Activated CD8-positive, alpha-beta memory T cell treated with anti-CD3 and anti-CD28 coated beads for 36 hours (primary cell): ENCODE data around the gene GFOD2. TPM values are rescaled to one million over a fixed set of nuclear protein-coding genes. Genes with fewer than 3 reads are reported as not detected.
"Not testable (repeated sequence)": the region's sequence is repeated elsewhere in the genome, so short reads cannot be mapped to it uniquely, and the experiment has no call there.

ENCODE experiments used
- CTCF ChIA-PET: fragments of 350-600 bp; sonication (Branson Sonifier 250); formaldehyde crosslinking; loops from one replicate; lab custom pipeline; 2021; ENCODE audit warnings: antibody characterized with exemption; lab: Charles Lee
- POLR2A ChIA-PET: fragments of 350-600 bp; sonication (Branson Sonifier 250); formaldehyde crosslinking; loops from one replicate; lab custom pipeline; 2021; ENCODE audit warnings: antibody characterized with exemption; lab: Charles Lee
- total RNA-seq, 2 experiments: library from RNA; stranded (reverse); gene quantifications; one replicate each; pipeline ENCODE4 v1.2.3, GENCODE V29; 2021

Gene GFOD2
- total RNA-seq, 2 experiments from 2014 or later = 19.1 to 22.9 TPM

DNA sequence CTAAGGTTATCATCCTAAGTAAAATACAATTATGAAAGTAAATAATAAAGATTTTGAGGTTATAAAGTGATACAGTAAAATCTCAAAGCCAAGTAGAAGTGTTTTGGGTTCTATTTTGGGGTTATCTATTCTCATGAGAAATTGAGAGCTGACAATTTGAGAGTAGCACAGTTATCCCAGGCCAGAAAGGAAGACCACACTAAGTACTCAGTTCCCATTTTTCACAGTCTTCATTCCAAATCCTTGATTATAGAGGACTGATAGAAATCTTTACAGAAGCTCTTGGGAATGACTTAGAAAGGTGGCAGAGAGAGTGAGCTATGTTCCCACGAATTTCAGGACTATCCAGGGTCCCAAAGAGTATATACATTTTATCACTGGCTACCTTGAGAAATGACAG, 4.6 kb downstream of the GFOD2 start:
- CTCF ChIA-PET = no interaction called here
- POLR2A ChIA-PET = no interaction called here

DNA sequence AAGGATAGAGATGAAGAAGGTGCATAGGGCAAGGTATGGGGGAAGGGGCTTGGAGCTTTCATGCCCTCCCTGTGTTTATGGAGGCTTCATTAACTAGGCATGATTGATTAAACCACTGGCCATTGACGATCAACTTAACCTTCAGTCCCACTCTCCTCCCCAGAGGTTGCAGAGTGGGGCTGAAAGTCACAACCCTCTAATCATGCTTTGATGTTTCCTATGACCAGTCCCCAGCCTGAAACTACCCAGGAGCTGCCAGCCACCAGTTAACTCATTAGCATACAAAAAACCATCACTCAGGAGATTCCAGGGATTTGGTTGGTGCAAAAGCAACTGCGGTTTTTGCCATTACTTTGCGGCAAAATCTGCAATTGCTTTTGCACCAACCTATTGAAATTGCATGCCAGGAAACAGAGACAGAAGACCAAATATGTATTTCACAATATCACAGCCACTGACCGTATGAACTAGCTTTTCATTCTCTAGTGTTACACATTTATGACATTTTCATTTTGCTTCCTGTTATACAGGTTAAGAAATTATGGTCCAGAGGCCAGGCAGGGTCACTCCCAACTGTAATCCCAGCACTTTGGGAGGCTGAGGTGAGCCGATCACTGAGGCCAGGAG, 5.4 kb downstream of the GFOD2 start:
- POLR2A ChIA-PET = no interaction called here
- CTCF ChIA-PET = interaction anchor here (0.6 to 1.0 kb wide), 2 partner anchors 81 to 215 kb away, joined by 3 to 4 read pairs; no protein-coding TSS in a partner anchor

DNA sequence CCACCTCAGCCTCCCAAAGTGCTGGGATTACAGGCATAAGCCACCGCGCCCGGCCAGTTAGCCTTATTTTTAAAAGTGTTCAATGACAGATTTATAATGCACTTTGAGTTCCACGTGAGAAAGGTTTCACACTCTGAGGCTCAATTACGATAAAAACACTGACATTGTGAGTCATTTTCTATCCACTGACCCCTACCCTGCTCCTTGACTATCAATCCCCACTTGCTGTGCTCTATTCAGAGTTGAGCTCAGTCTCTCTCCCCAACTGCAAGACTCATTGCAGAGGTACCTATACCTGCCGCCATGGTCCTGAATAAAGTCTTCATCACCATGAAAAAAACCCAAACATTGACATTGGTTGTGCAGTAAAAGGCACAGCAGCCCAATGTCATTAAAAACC, 8.5 kb downstream of the GFOD2 start:
- POLR2A ChIA-PET = no interaction called here
- CTCF ChIA-PET = no interaction called here

DNA sequence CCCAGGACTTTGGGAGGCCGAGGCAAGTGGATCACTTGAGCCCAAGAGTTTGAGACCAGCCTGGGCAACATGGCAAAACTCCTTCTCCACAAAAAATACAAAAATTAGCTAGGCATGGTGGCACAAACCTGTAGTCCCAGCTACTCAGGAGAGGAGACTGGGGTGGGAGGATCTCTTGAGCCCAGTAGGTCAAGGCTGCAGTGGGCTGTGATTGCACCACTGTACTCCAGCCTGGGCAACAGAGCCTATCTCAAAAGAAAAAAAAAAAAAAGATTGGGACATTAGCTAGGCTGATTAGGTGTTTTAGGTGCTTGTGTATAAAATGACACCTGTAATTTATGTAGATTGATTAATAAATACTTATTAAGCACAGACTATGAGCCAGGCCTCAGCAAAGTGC, 10.1 kb downstream of the GFOD2 start:
- ChIA-PET CTCF (no interaction called here), POLR2A (no interaction called here)

DNA sequence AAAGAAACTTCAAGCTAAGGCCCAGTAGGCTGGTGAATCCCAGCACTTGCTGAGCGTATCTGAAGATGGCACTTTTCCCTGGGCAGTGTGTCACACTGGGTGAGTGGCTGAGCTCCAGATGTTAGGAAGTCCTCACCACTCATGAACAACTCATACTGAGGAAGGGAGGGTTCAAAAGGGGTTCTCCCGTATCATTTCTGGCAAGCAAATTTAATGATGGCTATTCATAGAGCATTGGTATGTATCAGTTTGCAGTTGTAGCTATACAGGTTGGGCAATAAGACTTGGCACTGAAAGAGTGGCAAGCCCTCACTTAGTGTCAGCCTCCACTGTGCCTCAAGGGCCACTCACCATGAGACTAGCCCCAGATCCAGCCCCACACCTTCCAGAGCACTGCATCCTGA, 10.7 kb downstream of the GFOD2 start:
- ChIA-PET POLR2A (no interaction called here), CTCF (no interaction called here)

DNA sequence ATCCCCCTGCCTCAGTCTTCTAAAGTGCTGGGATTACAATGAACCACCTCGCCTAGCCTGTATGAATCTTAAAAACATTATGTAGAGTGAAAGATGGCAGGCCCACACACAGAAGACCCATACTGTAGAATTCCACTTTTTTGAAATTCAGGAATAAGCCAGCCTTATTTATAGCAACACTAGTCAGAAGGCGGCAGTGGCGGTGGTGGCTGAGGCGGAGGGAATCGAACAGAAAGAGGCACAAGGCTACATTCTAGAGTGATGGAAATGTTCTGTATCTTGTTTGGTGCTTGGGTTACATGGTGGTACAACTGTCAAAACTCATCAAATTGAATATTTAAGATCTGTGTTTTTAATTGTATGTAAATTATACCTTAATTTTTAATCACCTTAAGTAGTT, 11.3 kb downstream of the GFOD2 start:
- CTCF ChIA-PET = no interaction called here
- POLR2A ChIA-PET = no interaction called here

DNA sequence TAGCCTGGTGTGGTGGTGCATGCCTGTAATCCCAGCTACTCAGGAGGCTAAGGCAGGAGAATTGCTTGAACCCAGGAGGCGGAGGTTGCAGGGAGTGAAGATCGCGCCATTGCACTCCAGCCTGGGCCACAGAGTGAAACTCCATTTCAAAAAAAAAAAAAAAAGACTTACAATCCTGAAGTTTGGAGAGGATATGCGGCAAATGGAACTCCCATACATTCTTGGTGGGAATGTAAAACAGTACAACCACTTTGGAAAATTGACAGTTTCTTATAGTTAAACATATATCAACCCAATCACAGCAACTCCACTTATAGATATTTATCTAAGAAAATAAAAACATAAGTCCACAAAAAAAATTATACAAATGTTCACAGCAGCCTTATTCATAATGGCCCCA, 11.9 kb downstream of the GFOD2 start:
- CTCF ChIA-PET = no interaction called here
- POLR2A ChIA-PET = no interaction called here

DNA sequence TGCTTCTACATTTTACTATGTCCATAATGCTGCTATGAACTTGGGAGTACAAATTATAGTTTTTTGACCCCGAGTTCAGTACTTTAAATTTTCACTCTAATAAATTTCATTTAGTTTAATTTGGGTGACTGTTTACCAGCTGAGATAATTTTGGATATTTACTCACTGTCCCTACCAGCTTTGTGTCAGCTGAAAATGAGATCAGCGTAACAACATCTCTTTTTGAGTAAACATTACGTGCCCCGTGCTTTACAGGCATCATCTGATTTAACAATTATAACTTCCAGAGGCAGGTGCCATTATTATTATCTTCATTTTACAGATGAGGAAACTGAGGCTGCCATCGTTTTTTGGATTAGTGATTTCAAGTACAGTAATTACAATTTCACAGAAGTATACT, 15.0 kb downstream of the GFOD2 start:
- CTCF ChIA-PET = no interaction called here
- POLR2A ChIA-PET = no interaction called here

DNA sequence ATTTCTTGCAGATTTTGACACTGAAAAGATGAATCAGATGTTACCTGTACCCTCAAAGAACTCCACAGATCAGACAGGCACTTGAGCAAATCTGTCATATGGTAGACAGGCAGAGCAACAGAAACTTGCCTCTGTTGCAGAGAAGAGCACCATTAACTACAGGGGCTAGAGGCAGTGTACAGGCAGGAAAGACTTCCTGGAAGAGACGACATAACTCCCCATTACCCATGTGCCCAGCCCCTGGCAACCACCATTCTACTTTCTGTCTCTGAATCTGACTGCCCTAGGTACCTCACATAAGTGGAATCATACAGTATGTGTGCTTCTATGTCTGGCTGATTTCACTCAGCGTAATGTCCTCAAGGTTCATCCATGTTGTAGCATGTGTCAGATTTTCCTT, 15.5 kb downstream of the GFOD2 start:
- ChIA-PET POLR2A (no interaction called here), CTCF (no interaction called here)

DNA sequence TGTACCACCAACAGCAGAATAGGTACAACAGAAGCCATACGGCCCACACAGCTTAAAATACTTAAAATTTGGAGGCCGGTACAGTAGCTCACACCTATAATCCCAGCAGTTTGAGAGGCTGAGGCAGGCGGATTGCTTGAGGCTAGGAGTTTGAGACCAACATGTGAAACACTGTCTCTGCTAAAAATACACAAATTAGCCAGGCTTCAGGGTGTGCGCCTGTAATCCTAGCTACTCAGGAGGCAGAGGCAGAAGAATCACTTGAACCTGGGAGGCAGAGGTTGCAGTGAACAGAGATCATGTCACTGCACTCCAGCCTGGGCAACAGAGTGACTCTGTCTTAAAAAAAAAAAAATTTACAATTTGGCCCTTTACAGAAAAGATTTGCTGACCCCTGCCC, 17.0 kb downstream of the GFOD2 start:
- ChIA-PET CTCF (no interaction called here), POLR2A (interaction anchor here (1.1 kb wide), 1 partner anchor 376 kb away, joined by 5 read pairs; no protein-coding TSS in a partner anchor)

DNA sequence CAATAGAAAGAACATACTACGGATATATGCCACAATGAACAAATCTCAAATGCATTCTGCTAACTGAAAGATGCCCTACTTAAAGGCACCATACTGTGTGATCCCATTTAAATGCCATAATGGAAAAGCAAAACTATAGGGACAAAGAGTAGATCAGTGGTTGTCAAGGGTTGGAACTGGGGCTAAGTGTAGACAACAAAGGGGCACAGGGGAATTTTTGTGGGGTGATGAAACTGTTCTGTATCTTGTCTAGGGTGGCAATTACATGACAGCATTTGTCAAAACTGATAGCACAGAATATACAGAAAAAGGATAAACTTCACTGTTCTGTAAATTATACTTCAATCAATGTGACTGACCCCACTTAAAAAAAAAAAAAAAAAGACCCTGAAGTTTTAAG, 17.7 kb downstream of the GFOD2 start:
- CTCF ChIA-PET = interaction anchor here (0.6 kb wide), 2 partner anchors 97 to 114 kb away, joined by 3 to 4 read pairs; no protein-coding TSS in a partner anchor
- POLR2A ChIA-PET = interaction anchor here (0.7 to 1.1 kb wide), 2 partner anchors 18 to 376 kb away, joined by 5 to 6 read pairs; partner anchors contain the start of gene GFOD2

DNA sequence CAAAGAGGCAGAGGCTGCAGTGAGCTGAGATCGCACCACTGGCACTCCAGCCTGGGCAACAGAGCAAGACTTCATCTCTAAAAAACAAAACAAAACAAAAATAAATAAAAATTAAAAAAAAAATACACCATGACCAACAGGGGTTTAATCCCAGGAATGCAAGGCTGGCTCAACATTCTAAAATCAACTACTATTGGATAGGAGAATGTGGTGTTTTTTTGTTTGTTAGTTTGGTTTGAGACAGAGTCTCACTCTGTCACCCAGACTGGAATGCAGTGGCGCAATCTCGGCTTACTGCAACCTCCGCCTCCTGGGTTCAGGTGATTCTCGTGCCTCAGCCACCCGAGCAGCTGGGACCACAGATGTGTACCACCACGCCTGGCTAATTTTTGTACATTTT, 19.9 kb downstream of the GFOD2 start:
- POLR2A ChIA-PET = no interaction called here
- CTCF ChIA-PET = no interaction called here

DNA sequence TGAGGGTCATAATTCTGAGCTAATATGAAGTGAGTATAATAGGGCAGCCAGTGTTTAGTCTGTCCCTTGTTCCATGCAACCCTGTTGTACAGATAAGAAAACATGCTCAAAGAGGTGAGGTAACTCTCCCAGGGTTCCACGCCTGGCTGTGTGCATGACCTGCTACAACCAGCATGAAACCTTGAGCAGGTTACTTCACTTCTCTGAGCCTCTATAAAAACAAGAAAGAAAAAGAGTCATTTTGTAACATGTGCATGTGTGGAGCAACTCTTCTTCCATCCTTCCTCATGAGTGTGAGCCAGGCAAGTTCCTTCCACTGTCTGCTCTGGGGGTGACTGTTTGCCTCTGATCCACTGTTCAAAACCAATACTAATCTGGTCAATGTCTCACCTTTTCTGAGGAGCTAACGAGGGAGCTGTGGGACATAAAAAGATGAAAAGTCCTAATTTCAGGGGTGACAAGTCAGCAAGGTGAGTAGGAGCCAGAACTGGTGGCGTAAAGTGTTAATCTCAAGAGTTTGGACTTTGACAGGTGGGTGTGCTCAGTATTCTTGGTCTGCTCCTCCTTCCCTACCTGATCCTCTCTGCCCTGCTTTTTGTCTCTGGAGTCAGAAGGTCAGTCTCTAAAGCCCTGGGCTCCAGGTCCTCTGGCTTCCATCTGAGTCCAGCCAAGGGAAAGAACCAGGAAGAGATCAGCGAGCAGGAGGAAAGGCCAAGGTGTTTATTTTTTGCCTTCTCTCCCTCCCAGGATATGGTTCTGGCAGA, 21.5 kb downstream of the GFOD2 start:
- POLR2A ChIA-PET = no interaction called here
- CTCF ChIA-PET = interaction anchor here (1.0 kb wide), 1 partner anchor 119 kb away, joined by 3 read pairs; no protein-coding TSS in a partner anchor

DNA sequence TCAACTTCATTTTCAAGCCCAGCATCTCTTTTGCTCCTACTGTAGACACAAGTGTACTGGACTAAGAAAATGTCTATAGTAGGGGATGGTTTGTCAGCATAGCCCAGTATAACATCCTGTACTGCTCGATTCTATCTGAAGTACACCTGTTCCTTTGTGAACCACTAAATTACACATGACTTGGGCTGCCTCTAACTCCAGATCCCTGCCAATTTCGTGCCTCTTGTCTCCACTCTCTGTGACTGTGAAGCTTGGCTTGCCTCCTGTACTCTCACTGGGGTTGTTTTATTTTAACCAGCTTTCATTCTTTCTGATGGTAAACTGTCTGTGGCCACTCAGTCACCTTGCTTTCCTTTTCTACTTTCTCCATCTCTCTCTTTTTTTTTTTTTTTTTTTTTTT, 24.5 kb downstream of the GFOD2 start:
- CTCF ChIA-PET = no interaction called here
- POLR2A ChIA-PET = no interaction called here

DNA sequence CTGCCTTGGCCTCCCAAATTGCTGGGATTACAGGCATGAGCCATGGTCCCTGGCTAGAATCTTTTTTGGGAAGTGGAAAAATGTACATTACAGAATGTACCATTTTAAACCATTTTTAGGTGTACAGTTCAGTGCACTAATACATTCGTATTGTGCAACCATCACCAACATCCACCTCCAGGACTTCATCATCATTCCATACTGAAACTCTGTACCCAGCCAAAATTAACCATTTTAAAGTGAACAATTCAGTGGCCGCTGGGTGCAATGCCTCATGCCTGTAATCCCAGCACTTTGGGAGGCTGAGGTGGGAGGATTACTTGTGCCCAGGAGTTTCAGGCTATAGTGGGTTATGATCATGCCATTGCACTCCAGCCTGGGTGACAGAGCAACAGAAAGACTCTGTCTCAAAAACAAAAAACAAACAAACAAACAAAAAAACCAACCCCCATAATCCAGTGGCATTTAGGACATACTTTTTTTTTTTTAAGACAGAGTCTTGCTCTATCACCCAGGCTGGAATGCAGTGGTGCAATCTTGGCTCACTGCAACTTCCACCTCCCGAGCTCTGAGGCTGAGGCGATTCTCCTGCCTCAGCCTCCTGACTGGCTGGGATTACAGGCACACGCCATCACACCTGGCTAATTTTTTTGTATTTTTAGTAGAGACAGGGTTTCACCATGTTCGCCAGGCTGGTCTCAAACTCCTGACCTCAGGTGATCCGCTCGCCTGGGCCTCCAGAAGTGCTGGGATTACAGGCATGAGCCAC, 25.4 kb downstream of the GFOD2 start:
- CTCF ChIA-PET, POLR2A ChIA-PET: not testable (repeated sequence)

DNA sequence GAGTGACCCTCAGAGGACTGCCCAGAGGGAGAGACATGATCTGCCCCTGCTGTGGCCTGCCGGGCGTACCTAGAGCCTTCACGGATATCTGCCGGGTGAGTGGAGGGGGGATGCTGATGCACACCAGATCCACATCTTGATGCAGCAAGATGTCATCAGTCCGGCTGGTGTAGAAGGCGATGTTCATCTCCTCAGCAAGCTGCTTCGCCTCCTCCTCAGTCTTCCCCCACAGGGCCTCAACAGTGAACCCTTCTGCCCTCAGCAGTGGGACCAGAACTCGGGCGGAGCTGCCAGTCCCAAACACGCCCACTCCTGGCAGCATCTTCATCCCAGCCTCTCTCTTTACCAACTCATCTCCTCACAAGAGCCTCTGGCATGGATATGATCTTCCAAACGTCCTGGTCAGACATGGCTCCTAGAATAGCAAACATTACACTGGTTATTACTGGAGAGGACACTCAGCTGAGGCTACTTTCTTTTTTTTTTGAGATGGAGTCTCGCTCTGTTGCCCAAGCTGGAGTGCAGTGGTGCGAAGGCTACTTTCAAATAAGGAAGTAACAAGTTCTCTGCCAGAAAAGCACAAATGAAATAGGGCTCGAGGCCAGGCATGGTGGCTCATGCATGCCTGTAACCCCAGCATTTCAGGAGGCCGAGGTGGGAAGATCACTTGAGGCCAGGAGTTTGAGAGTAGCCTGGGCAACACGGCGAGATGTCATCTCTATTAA, 33.6 kb downstream of the GFOD2 start:
- ChIA-PET CTCF (no interaction called here), POLR2A (no interaction called here)

DNA sequence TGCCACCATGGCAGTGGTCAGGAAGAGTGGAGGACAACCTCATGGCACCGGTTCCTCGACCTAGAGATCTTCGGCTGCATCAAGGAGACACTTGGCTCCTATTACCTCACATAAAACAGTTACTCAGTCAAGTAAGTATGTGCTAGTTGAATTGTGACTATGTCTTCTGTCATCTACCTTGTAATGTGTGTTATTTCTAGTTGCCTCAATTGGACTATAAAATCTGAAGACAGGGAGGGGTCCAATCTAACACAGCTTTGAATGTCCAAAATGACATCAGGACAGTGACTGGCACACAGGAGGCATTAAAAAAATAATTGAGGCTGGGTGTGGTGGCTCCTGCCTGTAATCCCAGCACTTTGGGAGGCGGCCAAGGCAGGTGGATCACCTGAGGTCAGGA, 35.3 kb downstream of the GFOD2 start:
- ChIA-PET POLR2A (no interaction called here), CTCF (no interaction called here)

DNA sequence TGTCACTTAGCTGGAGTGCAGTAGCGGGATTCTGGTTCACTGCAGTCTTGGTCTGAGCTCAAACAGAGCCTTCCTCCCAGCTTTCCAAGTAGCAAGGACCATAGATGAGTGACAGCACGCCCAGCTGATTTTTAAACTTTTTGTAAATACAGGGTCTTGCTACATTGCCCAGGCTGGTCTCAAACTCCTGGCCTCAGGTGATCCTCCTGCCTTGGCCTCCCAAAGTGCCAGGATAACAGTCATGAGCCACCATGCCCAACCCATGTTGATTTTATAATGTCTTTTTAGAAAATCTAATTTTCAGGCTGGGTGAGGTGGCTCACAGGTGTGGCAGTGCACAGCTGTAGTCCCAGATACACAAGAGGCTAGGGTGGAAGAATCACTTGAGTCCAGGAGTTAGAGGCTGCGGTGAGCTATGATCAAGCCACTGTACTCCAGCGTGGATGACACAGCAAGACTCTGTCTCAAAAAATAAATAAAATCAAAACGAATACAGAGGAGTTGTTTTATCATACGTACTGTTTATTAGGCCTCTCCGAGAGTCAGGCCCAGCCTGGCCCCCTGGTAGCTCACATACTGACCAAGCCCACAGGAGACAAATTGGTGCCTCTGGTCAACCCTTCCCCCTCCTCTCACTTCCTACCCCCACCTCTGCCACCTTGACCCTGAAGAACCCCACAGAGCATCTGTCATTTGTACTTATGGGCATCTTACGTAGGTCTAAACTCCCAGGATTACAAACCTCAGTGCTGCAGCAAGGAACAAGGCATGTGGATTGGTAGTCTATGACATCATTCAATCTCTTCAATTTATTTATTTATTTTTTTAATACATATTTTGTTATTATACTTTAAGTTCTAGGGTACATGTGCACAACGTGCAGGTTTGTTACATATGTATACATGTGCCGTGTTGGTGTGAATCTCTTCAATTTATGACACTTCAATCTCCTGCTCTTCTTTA, 38.9 kb downstream of the GFOD2 start:
- CTCF ChIA-PET = interaction anchor here (1.4 kb wide), 1 partner anchor 12 kb away, joined by 5 read pairs; no protein-coding TSS in a partner anchor
- POLR2A ChIA-PET = interaction anchor here (0.6 kb wide), 1 partner anchor 144 kb away, joined by 3 read pairs; no protein-coding TSS in a partner anchor
